GM18499 (cell line): ENCODE measurements around the gene DMKN.

Experiments
- ATAC-seq: cut with Tn5 transposase; IDR thresholded peaks from one replicate; pipeline ENCODE4 v1.9.1; 2021; ENCODE audit warnings: moderate number of reproducible peaks; ENCODE audit not compliant: insufficient read depth, unreplicated experiment

Gene DMKN, protein sequence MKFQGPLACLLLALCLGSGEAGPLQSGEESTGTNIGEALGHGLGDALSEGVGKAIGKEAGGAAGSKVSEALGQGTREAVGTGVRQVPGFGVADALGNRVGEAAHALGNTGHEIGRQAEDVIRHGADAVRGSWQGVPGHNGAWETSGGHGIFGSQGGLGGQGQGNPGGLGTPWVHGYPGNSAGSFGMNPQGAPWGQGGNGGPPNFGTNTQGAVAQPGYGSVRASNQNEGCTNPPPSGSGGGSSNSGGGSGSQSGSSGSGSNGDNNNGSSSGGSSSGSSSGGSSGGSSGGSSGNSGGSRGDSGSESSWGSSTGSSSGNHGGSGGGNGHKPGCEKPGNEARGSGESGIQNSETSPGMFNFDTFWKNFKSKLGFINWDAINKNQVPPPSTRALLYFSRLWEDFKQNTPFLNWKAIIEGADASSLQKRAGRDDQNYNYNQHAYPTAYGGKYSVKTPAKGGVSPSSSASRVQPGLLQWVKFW

DNA sequence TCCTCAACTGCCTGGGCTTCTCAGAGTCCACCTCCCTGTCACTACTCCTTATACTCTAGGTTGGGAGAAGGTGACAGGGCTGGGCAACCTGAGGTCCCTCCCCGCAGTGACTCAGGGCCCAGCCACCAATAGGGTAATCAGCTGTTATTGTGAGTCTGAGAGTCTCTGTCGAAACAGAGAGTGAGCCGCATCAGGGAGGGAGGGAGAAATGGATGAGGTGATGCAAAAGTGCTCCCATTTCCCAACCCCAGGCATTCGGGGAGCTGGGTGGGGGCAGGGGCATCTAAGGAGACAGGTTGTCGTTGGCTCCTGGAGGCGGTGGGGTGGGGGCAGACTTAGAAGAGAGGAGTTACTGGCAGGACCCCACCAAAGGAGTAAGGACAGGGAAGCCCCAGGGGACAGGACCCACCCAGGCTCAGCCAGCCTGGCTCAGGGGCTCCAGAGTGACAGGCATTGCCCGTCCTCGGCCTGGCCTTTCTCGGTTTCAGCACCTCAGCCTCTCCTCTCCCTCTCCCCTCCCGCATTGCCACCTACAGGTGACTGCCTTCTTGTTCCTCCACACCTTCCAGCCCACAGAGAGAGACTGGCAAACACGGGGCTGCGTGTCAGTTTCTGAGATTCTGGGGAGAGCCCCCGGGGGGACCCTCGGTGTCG is at the start of gene DMKN:
DMKN (minus strand) TSS at position 22 of the 654 bp plus-strand sequence. CDS start 174 bp downstream, outside the sequence.
- ATAC-seq, result no peak

DNA sequence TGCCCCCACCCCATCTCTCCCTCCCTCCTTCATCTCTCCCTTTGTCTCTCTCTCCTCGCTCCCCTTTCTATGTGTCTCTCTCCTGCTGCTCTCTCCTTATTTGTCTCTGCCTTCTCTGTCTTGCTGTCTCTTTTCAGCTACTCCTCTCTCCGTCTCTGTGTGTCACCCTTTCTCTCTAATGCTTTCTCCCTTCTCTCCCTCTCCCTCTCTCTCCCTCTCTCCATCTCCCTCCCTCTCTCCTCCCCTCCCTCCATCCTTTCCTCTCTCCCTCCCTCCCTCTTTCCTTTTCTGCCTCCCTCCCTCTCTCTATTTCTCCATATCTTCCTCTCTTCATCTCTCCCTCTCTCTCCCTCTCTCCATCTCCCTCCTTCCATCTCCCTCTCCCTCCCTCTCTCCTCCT is 49.3 kb upstream of the DMKN start:
- ATAC-seq, result no peak

DNA sequence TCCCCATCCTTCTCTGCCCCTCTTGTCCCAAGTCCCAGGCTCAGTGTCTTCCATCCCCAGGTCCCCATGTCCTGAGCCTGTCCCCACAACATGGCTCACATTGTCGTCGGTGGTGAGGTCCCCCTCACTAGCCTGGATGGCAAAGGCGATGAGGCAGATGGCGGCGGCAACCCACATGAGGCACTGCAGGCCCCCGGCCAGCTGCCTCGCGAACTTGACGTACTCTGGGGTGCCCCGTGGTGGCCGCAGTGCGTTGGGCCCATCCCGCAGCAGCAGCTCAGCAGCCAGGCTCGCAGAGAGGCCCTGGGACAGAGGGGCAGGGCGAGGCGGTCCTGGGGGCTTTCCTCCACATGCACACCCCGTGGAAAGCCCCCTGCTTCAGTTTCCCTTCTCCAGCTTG is 48.9 kb upstream of the DMKN start:
- ATAC-seq, result no peak

DNA sequence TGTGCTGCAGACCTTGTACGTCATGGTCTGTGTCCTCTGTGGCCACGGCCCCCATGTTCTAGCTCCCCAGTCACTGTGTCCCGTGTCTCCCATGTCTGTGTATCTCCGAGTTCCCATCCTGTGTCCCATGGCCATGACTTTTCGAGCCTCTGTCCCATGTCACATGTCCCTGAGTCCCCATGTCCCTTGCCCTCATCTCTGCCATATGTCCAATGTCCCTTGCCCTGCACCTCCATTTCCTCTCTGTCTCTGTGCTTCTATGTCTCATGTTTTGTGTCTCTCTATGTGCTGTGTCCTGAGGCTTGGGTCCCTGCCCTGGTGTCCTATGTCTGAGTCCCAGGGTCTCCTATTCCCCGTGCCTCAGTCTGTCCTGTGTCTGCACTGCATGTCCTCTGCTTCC is 48.0 kb upstream of the DMKN start:
- ATAC-seq, result no peak

DNA sequence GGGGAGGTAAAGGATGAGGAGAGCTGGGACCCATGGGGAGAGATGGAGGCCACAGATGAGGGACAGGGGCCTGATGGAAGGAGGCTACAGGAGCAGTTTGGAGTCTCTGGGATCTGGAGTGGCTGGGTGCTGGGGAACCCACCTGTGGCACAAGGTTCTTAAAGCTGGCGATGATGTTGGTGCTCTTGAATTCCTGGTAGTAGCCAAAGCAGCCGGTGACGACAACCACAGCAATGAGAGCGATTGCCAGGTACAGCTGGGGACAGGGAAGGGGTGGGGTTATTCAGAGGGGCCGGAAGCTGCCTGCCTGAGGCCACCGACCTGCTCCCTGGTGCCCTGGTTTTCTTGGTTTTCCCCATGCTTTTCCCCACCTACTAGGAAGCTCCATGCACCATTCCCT is 47.2 kb upstream of the DMKN start:
- ATAC-seq, result no peak

DNA sequence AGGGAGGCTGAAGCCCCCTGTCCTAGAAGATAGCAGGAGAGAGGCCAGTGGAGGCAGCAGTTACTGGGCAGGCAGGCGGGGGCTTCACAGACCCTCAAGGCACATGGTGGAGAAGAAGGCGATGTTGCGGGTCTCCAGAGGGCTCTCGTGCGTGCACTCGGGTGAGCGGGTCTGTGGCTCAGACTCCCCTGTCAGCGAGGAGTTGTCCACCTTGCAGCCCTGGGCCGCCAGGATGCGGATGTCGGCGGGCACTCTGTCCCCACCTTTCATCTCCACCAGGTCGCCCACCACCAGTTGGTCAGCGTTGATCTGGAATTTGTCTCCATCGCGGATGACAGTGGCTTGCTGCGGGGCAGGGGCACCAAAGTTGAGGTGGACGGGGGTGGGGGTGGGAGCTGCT is 46.8 kb upstream of the DMKN start:
- ATAC-seq, result no peak

DNA sequence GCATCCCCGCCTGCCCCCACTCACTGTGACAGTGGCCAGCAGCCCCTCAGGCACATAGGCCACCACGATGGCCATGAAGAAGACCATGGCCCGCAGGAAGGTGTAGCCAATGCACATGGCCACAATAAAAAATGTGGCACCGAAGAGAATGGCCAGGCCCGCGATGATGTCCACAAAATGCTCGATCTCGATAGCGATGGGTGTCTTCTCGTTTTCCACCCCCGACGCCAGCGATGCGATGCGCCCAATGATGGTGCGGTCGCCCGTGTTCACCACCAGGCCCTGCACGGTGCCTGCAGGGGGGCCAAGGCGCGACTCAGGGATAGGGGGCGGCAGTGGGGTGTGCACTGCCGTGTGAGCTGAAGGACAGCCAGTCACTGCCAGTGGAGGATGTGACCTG is 46.3 kb upstream of the DMKN start:
- no peak for ATAC-seq

DNA sequence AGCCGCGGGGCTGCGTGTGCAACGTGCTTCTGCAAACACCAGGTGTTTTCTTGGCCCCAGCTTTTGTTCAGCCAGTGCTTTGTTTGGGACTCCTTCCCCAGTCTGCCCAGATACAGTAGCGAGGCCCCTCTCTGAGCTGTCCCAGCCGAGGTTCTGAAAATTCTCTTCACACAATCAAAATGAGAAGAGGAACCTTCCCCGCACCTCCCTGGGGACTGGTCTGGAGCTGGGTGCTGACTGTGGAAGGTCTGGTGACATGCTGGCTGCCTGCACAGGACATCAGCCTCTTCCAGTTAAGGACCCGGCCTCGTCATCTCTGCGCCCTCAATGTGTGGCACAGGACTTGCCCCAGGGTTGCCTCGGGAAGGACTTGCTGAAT is 45.8 kb upstream of the DMKN start:
- ATAC-seq, result no peak

DNA sequence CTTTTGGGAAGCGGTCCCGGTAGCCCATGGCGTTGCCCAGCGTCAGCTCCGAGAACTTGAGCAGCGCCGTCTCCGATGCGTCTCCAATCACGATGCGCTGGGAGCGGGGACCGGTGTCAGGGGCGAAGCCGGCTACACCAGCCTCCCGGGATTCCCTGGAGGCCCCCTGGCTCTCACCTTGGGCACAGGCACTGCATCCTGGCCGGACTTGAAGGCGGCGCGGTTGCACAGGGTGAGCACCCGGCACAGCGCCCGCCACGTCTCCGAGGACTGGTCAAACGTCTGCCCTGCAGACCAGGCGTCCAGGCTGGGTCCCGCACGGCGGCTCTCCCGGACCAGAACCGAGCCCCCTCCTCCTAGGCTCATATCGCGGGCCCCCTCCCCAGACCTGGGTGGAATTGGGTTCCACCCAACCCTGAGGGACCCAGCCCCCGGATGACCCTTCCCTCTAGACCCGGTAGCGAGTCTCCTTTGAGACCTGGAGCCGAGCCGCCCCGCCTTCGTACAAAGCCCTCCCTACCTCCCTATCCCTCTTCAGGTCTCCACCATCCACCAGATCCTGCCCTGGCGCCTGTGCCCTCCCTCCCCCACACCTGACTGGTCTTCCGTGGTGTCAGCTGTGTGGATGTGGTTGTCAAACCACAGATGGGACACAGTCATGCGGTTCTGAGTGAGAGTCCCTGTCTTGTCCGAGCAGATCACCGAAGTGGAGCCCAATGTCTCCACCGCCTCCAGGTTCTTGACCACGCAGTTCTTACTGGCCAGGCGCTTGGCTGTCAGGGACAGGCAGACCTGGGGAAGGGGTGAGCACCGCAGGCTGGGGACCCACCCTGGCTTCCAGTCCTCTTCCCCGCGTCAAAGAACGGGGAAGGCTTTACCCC is 45.2 kb upstream of the DMKN start:
- ATAC-seq, result no peak

DNA sequence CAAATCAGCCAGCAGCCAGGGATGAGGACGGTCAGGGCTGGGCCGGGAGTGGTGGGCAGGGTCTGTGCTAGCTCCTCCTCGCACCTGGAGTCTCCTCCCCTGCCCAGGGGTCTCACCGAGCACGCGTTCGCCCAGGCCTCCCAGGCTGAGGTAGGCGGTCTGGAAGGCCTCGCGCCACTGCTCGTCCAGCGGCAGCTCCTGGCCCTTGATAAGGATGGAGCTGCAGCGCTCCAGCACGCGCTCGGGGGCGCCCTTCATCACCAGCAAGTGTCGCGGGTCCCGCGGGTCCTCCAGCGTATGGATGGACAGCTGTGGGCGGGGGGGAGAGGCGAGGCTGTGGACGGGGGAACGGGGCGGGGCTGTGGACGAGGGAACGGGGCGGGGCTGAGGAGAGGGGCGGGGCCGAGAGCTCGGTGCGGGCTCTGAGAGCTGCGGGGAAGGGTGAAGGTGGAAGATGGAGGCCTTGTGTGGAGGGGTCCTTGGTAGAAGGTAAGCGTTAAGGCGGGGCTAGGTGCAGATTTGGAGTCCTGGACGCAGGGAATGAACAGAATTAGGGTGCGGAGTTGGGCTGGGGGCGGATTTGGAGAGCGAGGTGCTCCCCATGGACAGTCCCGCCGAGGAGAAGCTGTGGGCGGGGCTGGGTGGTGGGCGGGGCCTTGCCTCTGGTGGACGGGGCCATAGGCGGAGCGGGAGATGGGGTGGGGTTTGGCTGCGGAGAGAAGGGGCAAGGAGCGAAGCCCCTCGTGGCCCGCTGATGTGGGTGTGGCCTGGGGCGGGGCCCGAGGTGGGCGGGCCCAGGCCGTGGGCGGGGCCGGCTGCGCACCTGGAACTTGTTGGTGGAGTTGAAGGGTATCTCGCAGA is 44.3 kb upstream of the DMKN start:
- ATAC-seq, result no peak

DNA sequence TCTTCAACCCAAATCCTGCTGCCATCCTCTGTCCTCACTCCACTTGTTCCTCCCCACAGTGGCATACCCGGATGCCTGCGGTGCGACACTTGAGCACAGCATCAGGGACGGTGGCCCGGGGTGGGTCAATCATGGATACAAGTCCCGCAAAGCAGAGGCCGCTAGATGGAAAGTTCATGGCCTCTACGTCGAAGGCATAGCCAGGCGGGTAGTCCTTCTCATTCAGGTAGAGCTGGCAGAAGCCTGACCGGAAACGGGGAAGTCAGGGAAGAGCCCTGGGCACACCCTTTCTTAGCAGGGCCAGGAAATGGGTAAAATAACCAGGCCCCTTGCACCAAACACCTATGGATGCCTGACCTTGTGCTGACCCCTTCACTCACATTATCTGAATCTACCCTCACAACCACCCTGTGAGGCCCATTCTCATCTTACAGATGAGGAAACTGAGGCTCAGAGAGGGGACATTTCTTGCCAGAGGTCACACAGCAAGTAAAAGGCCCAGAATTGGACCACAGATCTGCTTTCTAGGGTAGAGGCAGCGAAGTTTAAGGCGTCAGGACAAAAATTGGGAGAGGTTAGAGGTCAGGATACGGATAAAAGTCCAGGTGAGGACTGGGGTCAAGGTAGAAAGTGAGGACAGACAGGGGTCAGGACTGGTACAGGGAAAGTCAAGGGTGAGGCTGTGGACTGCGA is 43.5 kb upstream of the DMKN start:
- no peak for ATAC-seq

DNA sequence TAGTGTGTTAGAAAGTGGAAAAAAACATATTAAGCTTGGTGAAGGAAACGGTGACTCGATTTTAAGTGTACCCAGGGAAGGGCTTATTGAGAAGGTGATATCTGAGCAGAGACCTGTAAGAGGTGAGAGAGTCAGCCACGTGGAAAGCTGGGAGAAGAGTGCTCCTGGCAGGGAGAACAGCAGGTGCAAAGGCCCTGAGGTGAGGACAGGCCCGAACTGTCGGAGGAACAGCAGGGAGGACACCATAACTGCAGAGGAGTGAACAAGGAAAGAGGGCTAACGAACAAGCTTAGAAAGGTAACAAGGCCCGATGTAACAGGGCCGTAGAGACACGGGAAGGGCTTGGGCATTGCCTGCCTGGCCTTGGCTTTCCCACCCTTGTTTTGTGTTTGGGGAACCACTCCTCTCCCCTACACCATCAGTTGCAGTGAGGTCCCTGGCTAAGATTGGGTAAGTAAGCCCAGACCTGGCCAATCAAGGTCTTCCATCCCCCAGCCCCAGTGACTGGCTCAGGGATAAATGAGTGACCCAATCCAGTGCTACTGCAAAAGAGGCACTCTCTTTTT is 42.7 kb upstream of the DMKN start:
- no peak for ATAC-seq

DNA sequence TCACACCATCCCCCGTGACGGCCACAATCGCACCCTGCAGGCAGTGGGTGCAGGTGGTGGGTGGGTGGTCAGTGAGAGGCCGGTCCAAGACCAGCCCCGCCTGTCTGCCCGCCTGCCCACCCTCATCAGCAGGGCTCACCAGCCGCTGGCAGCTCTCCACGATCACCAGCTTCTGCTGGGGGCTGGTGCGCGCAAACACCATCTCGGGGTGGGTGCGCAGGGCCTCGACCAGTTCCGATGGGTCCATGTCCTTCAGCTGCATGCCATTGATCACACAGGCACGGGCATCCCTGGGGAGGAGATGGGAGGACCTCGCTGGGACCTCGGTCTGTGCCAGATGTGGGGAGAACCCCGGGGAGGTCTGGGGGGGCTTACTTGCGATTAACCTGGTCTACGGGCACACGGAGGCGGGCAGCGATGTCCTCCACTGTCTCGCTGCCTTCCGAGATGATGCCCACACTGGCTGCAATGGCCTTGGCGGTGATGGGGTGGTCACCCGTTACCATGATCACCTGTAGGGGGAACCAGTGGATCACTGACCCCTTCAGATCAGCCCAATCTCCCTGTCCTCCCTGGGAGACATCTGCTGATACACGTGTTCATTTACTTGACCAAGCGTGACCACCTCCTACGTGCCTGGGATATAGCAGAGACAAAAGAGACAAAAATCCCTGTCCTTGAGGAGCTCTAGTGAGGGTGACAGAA is 42.0 kb upstream of the DMKN start:
- no peak for ATAC-seq

DNA sequence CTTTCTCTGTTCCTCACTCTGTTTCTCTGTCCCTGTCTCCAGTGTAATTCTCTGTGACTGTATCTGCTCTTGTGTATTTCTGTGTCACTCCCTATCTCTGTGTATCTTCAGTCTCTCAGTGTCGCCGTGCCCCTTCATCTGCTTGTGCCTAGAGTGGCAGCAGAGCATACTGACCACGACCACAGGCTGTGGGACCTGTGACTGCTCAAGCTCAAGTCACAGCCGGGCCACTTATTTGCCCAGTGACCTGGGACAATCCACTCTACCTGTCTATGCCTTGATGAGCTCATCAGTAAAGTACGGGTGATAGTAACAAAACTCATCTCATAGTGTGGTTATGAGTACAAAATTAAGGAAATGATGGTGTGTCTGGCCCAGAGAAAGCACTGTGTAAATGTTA is 40.6 kb upstream of the DMKN start:
- ATAC-seq, result no peak

DNA sequence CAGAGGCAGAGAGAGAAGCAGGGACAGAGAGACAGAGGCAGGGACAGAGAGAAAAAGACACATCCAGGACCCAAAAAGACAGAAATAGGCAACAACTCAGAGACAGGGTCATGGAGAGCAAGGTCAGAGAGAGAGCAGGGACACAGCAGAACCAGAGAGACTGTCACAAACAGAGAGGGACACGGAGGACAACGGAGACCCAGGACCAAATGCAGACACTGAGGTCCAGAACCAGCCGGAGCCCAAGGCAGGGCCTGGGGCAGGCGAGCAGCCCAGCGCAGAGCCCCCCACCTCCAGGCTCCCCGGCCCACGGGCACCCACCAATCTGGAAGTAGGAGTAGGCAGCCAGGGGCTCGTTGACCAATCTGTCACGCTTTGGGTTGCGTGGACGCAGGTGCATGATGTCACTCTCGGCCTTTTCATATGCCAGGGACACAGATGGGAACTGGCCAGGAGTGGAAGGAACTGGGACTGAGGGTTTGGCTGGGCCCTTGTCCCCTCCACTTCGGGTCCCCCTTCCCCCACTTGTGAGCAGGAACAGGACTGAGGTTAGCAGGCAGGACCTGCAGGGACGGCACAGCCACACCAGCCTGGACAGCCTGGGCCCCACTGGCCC is 40.0 kb upstream of the DMKN start:
- ATAC-seq, result no peak

DNA sequence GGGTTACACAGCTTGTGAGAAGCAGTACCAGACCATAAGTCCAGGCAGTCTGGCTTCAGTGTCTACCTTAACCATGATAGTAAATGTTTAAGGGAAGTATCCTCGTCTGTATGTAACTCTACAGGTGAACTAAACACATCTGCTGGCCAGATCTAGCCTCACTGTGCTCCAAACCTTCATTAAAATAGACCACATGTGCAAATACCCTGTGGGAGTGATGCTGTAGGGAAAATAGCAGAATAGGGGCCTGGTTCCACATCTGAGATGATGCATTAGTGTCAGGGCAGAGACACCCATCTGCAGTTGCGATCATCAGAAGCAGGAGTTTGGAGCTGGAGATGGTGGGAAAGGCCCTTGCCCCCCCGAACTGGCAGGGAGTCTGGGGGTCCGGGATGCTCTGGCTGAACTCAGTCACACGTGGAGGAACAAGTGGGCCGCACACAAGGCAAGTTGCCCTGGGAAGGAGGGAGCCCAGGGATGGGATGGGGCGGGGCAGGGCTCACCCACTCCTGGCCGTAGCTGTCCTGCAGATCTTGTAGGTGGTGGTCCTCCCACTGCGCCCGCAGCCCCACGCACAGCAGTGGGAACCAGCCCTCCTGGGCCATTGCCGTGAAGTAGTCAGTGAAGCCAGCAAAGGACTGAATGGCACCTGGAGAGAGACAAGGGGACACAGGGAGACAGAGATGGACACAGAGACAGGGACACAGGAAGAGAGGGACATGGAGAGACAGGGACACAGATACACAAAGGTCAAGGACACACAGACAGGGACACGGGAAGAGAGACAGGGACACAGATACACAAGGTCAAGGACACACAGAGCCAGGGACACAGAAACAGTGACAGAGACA is 39.3 kb upstream of the DMKN start:
- ATAC-seq, result no peak

DNA sequence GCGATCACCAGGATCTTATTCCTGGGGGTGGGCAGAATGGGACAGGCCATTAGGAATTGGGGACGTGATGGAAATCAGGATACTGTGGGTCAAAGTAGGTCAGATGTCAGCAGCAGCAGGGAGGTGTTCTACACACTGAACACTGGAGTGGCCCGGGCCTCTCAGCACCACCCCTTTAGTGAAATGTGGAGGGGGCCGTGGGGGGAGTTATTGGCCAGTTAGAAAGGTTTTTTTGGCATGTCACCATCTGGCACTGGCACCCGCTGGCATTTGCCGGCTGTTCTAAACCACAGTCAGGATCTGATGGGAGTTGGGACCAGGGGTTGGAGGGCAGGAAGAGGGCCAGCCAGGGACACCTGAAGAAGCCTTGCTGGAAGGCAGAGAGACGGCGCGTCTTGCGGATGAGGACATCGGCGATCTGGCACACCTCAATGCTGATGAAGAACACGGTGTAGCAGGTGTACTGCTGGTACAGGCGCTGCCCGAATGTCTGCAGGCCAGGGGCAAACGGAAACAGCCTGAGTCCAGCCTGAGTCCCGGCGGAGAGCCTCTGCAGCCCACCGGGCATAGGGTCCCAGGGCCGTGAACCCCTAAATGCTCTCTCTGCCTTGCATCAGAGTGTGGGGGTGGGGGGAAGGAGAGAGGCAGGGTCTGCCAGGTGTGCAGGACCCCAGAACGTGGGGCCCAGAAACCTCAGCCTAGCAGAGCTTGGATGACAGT is 37.8 kb upstream of the DMKN start:
- ATAC-seq, result no peak
